Fibroblast of pulmonary artery (primary cell): ENCODE data around the gene LYPLA2.
"Not testable (repeated sequence)": the region's sequence is repeated elsewhere in the genome, so short reads cannot be mapped to it uniquely, and the experiment has no call there.

Experiments used
- DNase-seq: peaks from one replicate; pipeline ENCODE4 v3.0.0-alpha.2; 2010; ENCODE audit warnings: low read depth
- H3K4me3 ChIP-seq: replicated peaks from 2 replicates; pipeline ENCODE4 v1.5.1; 2011; ENCODE audit warnings: low read depth, mild to moderate bottlenecking, control low read depth, low read length, moderate library complexity
- TF ChIP-seq, protein P1 (sequence below): IDR thresholded peaks from 2 replicates; pipeline ENCODE4 v1.5.1; 2011; ENCODE audit warnings: mild to moderate bottlenecking, control low read depth, low read length, inconsistent platforms; ENCODE audit errors: missing control alignments

LYPLA2 gene

DNA sequence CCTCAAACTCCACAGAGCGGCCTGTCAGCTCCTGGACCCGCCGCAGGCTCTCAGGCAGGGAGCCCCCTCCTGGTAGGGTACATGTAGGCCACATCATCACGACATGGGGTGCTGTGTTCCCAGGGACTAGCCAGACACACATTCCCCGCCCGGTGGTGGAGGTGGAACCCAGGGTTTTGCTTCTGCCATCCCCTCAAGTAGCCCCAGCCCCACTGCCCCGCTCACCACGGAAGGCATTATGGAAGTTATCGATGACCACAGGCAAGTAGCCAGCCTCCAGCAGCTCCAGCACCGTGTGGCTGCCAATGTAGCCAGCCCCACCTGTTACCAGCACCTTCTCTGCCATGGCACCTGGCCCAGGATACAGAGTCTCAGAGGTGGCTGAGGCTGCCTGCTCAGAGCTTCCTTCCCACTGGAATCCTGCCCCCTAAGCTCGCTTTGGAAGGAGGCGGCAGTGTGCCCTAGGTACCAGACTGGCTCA lies 7.8 kb downstream of the LYPLA2 start:
- TF ChIP-seq, protein P1, sequence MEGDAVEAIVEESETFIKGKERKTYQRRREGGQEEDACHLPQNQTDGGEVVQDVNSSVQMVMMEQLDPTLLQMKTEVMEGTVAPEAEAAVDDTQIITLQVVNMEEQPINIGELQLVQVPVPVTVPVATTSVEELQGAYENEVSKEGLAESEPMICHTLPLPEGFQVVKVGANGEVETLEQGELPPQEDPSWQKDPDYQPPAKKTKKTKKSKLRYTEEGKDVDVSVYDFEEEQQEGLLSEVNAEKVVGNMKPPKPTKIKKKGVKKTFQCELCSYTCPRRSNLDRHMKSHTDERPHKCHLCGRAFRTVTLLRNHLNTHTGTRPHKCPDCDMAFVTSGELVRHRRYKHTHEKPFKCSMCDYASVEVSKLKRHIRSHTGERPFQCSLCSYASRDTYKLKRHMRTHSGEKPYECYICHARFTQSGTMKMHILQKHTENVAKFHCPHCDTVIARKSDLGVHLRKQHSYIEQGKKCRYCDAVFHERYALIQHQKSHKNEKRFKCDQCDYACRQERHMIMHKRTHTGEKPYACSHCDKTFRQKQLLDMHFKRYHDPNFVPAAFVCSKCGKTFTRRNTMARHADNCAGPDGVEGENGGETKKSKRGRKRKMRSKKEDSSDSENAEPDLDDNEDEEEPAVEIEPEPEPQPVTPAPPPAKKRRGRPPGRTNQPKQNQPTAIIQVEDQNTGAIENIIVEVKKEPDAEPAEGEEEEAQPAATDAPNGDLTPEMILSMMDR = no peak
- H3K4me3 ChIP-seq = peak overlapping the region; percentile 77
- no peak for DNase-seq

DNA sequence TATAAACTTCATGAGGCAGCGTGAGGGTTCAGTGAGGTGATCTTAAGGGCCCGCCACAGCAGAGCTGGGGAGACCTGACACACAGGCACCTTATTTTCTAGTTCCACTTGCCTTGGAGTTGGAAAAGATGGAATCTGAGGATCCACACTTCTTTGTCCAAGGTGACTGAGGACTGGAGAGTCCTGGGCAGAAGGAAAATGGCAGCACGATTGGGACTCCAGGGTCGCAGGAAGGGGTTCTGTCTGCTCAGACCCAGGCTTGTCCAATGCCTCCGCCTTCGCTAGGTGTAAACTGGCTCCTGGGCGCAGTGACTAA lies 8.3 kb downstream of the LYPLA2 start:
- H3K4me3 ChIP-seq = peak overlapping the region; percentile 77
- no peak for DNase-seq
- TF ChIP-seq, protein P1 = no peak

- TF ChIP-seq, protein P1 = no peak
- H3K4me3 ChIP-seq = peak overlapping the region; percentile 77
- peak; percentile 69 for DNase-seq
These were observed 8.8 kb downstream of the LYPLA2 start for GRCh38 chr1:23799570-23800399.

DNA sequence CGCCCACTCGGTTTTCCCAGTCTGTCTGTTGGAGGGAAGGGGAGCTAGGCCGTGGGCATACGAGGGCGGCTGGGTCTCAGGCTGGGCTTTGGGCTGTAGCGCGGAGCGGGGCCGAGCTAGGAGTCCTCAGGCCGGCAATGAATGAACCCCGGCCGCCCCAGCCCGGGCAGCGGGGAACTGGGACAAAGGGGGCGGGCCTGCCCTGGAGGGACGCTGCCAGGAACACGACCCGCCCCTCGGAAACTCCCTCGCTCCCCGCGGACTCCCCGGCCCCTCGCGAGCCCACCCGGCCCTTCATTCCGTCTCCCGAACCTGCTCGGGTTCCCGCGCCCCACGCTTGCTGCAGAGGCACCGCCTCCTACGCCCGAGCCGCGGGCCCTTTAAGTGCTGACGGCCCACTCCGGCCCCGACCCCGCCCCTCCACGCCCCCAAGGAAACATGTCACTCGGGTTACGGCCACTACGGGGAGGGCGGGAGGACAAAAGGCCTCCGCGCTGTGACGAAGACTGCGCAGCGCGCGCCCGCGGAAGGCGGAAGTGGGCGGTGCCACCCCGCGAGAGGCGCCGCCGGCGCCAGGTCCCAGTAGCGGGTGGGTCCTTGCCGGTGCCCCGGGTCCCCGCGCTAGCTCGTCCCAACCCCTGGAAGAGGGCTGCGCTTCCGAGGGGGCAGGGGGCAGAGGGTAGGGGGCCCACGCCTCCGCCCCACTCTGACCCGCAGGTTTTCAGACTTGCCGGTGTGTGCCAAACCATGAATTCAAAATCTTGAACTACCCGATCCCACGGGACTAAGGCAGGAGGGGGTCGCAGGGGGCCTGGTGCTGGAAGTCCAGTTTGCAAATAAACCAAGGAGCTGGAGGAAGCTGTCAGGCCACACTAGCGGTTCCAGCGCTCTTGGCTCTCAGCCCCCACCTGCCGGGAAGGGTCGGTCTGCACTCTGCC lies 9.7 kb downstream of the LYPLA2 start, which contains the start of gene GALE:
GALE (minus strand) TSS at position 355 of the 938 bp plus-strand sequence. CDS start 1,747 bp downstream, outside the sequence.
- TF ChIP-seq, protein P1 = no peak
- peak within 1 kb of the TSS; percentile 77 for H3K4me3 ChIP-seq
- peak; percentile 95 for DNase-seq

GRCh38 chr1:23801338-23801748 lies 10.4 kb downstream of the LYPLA2 start:
- TF ChIP-seq, protein P1 = no peak
- no peak for DNase-seq
- peak overlapping the region; percentile 77 for H3K4me3 ChIP-seq

DNA sequence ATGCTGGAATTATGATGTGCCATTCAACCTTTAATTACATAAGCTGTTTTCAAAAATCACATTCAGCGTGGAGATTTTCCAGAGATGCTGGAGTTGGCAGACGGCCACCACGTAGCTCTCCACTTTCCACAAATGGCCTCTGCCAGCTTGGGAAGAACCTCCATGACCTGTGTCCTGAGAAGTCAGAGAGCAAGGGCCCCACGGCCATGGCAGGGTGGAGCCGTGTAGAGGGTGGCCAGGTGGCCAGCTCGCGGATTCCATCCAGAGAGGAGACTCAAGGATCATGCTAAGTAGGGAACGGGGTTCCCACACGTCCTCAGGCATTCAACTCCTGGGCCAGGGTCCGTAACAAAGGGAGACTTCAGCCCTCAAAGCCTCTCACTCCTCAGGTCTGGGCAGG lies 10.9 kb downstream of the LYPLA2 start:
- no peak overlapping the region for H3K4me3 ChIP-seq
- TF ChIP-seq, protein P1 = no peak

GRCh38 chr1:23802809-23803342 lies 11.9 kb downstream of the LYPLA2 start:
- DNase-seq, H3K4me3 ChIP-seq: not testable (repeated sequence)

More for the DNA sequence above, 10.9 kb downstream of the LYPLA2 start:
- no peak for DNase-seq
